Spleen (tissue), 11 donors: ENCODE data around the gene TMEM201. TPM values are rescaled to one million over a fixed set of nuclear protein-coding genes. Genes with fewer than 3 reads are reported as not detected.

ENCODE experiments used
- DNase-seq: peaks from one replicate; pipeline ENCODE4 v3.0.0-alpha.2; 2020
- H3K27ac ChIP-seq, 8 donors: fragments of 200-600 bp; sonication (generic) in 7 of 8; 1 replicate in 4 of 8; 2 replicates in 4 of 8; pipeline versions ENCODE4 v1.5.0 to v1.8.0; 2016 to 2021; ENCODE audit warnings: inconsistent platforms in 4 of 8, mild to moderate bottlenecking in 4 of 8, moderate library complexity in 1 of 8
- H3K27me3 ChIP-seq, 7 donors: fragments of 200-600 bp; sonication (generic) in 6 of 7; replicated peaks in 1 of 7; 1 replicate in 4 of 7; 2 replicates in 3 of 7; pipeline versions ENCODE4 v1.5.0 to v1.8.0; 2016 to 2021; ENCODE audit warnings: inconsistent platforms in 3 of 7, mild to moderate bottlenecking in 1 of 7
- H3K36me3 ChIP-seq, 6 donors: fragments of 200-600 bp; sonication (generic) in 5 of 6; 1 replicate in 4 of 6; 2 replicates in 2 of 6; pipeline versions ENCODE4 v1.5.0 to v1.8.0; 2016 to 2021; ENCODE audit warnings: inconsistent platforms in 2 of 6
- H3K4me1 ChIP-seq, 6 donors: fragments of 200-600 bp; sonication (generic) in 5 of 6; 1 replicate in 3 of 6; 2 replicates in 3 of 6; pipeline versions ENCODE4 v1.5.0 to v1.8.0; 2016 to 2021; ENCODE audit warnings: inconsistent platforms in 3 of 6
- H3K4me3 ChIP-seq, 8 donors: fragments of 200-600 bp; sonication (generic) in 7 of 8; 1 replicate in 4 of 8; 2 replicates in 4 of 8; pipeline versions ENCODE4 v1.5.0 to v1.8.0; 2016 to 2021; ENCODE audit warnings: inconsistent platforms in 4 of 8, mild to moderate bottlenecking in 4 of 8, moderate library complexity in 2 of 8
- H3K9me3 ChIP-seq, 8 donors: fragments of 200-600 bp; sonication (generic) in 7 of 8; 1 replicate in 4 of 8; 2 replicates in 4 of 8; pipeline versions ENCODE4 v1.5.0 to v1.8.0; 2016 to 2021; ENCODE audit warnings: inconsistent platforms in 4 of 8
- POLR2A ChIP-seq, 3 donors: fragments of 450-650 bp; IDR thresholded peaks; one replicate each; pipeline ENCODE4 v1.5.1; 2017; ENCODE audit warnings: antibody characterized with exemption in 3 of 3, mild to moderate bottlenecking in 1 of 3
- POLR2AphosphoS5 ChIP-seq, 3 donors: sonication (generic); formaldehyde crosslinking; IDR thresholded peaks; one replicate each; pipeline ENCODE4 v1.5.1; 2017; ENCODE audit warnings: antibody characterized with exemption in 3 of 3
- WGBS, 5 donors: extraction: QIAGEN DNeasy Blood & Tissue Kit in 3 of 5; methylation state at CpG; one replicate each; pipeline versions ENCODE4 v1.1.5 to v1.1.7; 2013 to 2018; 5-methylcytosine and 5-hydroxymethylcytosine counted together
- intact Hi-C: fragments of 100-400 bp; cut with DNase I; formaldehyde crosslinking; loops from one replicate; pipeline ENCODE4 v1.15.0; 2023; ENCODE audit warnings: low total_unique reads
- polyA plus RNA-seq, 3 donors: library from polyadenylated mRNA; stranded (reverse); fragments of 200-250 nt; gene quantifications; one replicate each; pipeline ENCODE4 v1.2.1, GENCODE V29; 2013
- total RNA-seq, 7 donors: library from RNA; depleted of rRNA in 3 of 7; stranded (reverse); fragments of >200 nt in 3 of 7; fragmentation: NEBNext Ultra II Directional in 4 of 7; extraction: Animal tissue kit (Norgen Biotek cat#: 25700) in 4 of 7; gene quantifications; one replicate each; pipeline versions ENCODE4 v1.1.0 to v1.2.1, GENCODE V29; 2016 to 2021
- TF ChIP-seq, protein P1 (sequence below), 11 experiments: fragments of 200-600 bp in 7 of 11; fragments of 450-650 bp in 4 of 11; sonication (generic) in 4 of 11; IDR thresholded peaks in 8 of 11; conservative IDR thresholded peaks in 3 of 11; 1 replicate in 7 of 11; 2 replicates in 4 of 11; pipeline versions ENCODE4 v1.4.0 to v1.8.0; 2016 to 2021; ENCODE audit warnings: antibody characterized with exemption in 11 of 11, inconsistent platforms in 4 of 11, mild to moderate bottlenecking in 1 of 11
- donor health status: healthy with polysubstance abuse.
- donor health status: DM: no; HTN: no; CAD: no; lungs with moderate emphysema.
- donor health status: DM: no; HTN: no; CAD: no.
- donor health status: Bipolar disorder and iron deficiency.
- donor health status: healthy.
- donor health status: DM: no; HTN: no; CAD: no.
- donor health status: DM: yes; HTN: yes; CAD: no.

TMEM201 gene
- total and polyA plus RNA-seq, 10 donors = 2.5 to 11.6 (median 6.3) TPM

DNA sequence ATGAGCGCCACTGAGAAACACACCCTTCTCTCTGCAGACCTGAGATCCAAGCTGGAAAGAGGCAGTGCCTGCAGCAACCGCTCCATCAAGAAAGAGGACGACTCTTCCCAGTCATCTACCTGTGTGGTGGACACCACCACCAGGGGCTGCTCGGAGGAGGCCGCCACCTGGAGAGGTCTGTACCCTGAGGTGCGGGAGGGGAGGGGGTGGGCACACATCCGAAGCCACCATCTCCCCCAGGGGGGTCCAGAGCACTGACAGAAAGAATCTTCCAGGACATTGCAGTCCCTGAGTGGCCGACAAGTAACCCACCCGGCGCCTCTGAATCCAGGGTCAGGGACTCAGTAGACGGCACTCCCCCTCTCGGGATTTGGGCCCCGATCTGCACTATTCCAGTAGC, 23.0 kb downstream of the TMEM201 start:
- no peak for DNase-seq
- H3K9me3 ChIP-seq = no peaks in the 10 kb centered on the region
- no peak overlapping the region for H3K27ac ChIP-seq
- no peak overlapping the region for H3K4me3 ChIP-seq
- intact Hi-C loops = no loop called here
- 86 to 94% (median 91%) methylated on average over 11 to 13 of the region's 13 CpGs for WGBS, 5 donors
- no peaks in the 10 kb centered on the region for H3K27me3 ChIP-seq
- peaks cover 0 to 73% (median 39%) of the 10 kb centered on the region in 6 donors for H3K36me3 ChIP-seq
- peaks cover 0 to 9% (median 4%) of the 10 kb centered on the region in 6 donors for H3K4me1 ChIP-seq
- TF ChIP-seq, protein P1, sequence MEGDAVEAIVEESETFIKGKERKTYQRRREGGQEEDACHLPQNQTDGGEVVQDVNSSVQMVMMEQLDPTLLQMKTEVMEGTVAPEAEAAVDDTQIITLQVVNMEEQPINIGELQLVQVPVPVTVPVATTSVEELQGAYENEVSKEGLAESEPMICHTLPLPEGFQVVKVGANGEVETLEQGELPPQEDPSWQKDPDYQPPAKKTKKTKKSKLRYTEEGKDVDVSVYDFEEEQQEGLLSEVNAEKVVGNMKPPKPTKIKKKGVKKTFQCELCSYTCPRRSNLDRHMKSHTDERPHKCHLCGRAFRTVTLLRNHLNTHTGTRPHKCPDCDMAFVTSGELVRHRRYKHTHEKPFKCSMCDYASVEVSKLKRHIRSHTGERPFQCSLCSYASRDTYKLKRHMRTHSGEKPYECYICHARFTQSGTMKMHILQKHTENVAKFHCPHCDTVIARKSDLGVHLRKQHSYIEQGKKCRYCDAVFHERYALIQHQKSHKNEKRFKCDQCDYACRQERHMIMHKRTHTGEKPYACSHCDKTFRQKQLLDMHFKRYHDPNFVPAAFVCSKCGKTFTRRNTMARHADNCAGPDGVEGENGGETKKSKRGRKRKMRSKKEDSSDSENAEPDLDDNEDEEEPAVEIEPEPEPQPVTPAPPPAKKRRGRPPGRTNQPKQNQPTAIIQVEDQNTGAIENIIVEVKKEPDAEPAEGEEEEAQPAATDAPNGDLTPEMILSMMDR (IDR thresholded peaks at IDR 0.05 in 8 of 11, conservative IDR thresholded peaks at IDR 0.05 in 3 of 11) = no peak
- TF ChIP-seq POLR2A (IDR thresholded peaks at IDR 0.05) (no peak), POLR2AphosphoS5 (IDR thresholded peaks at IDR 0.05) (no peak)

DNA sequence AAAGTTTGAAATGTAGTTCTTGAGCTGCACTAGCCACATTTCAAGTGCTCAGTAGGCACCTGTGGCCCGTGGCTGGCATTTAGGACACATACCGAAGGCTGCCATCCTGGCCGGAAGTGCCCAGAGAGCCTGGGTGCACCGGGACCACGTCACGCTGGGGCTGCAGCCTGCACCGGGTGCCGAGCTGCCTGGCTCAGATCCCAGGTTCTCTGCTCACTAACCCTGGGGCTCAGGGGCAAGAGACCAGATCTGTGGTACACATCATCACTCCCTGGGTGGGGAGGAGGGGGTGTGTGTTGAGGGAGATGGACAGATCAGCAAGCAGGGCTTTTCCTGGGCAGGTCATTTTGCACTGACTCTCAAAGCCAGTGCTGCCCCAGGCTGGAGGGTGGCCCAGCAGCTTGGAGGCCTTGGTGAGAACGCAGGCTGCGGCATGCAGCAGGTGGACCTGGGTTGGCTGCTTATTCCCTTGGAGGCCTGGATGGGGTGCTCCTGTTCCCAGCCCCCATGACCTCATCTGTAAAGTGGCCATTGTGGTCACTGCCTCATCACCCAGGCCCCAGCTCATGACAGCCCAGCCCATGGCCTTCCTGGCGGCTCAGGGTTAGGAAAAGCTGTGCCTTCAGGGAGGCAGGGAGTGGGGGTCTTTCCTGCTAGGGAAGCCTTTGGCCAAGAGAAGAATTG, 23.6 kb downstream of the TMEM201 start:
- no peaks in the 10 kb centered on the region for H3K9me3 ChIP-seq
- no peak for DNase-seq
- 89 to 95% (median 93%) methylated on average over 9 to 11 of the region's 11 CpGs for WGBS, 5 donors
- intact Hi-C loops = no loop called here
- TF ChIP-seq, protein P1 (IDR thresholded peaks at IDR 0.05 in 8 of 11, conservative IDR thresholded peaks at IDR 0.05 in 3 of 11) = no peak
- TF ChIP-seq POLR2A (IDR thresholded peaks at IDR 0.05) = no peak
- no peak for TF ChIP-seq POLR2AphosphoS5 (IDR thresholded peaks at IDR 0.05)
- peaks cover 0 to 69% (median 39%) of the 10 kb centered on the region in 6 donors for H3K36me3 ChIP-seq
- peaks cover 0 to 9% (median 4%) of the 10 kb centered on the region in 6 donors for H3K4me1 ChIP-seq
- H3K27ac ChIP-seq = no peak overlapping the region
- H3K4me3 ChIP-seq = no peak overlapping the region
- no peaks in the 10 kb centered on the region for H3K27me3 ChIP-seq

DNA sequence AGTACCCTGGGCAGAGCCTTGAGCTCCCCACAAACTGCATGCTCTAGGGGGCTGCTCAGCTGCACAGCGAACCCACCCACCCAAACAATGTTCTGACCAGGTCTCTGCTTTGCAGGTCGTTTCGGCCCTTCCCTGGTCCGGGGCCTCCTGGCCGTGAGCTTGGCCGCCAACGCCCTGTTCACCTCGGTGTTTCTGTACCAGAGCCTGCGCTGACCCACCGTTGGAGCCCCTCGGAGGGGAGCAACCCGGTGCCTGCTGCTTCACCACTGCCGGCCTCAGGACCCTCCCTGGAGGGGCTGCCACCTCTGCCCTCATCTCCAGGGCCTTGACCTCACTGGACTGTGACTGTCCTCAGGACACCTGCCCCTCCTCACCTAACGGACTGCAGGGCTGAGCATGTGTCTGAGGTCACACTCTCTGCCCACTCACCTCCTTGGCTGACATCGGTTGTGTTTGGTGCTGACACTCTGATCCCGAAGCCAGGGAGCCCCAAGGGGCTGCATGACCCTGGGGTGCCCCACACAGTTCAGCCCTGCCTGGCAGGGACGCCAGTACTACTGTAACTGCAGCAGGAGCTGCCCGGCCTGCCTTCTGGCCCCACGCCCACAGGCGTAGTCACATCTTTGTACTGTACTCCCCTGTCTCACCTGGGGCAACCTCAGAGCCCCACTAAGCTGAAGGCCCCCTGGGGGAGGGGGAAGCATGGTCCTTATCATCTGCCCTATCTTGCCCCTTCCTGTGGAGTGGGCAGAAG, 24.3 kb downstream of the TMEM201 start:
- H3K4me1 ChIP-seq = peaks cover 0 to 9% (median 4%) of the 10 kb centered on the region in 6 donors
- H3K36me3 ChIP-seq = peaks cover 0 to 61% (median 39%) of the 10 kb centered on the region in 6 donors
- DNase-seq = peak; percentile 57
- WGBS, 5 donors = 90 to 94% (median 94%) methylated on average over 14 to 20 of the region's 20 CpGs
- H3K27ac ChIP-seq = no peak overlapping the region
- H3K9me3 ChIP-seq = no peaks in the 10 kb centered on the region
- TF ChIP-seq POLR2AphosphoS5 (IDR thresholded peaks at IDR 0.05) (no peak), POLR2A (IDR thresholded peaks at IDR 0.05) (no peak)
- TF ChIP-seq, protein P1 (IDR thresholded peaks at IDR 0.05 in 8 of 11, conservative IDR thresholded peaks at IDR 0.05 in 3 of 11) = no peak
- no peak overlapping the region for H3K4me3 ChIP-seq
- intact Hi-C loops = no loop called here
- H3K27me3 ChIP-seq = peaks cover 0 to 5% (median 0%) of the 10 kb centered on the region in 7 donors
